ENCODE results near the gene ARFGAP1.
"Not testable (repeated sequence)": the region's sequence is repeated elsewhere in the genome, so short reads cannot be mapped to it uniquely, and the experiment has no call there.

ARFGAP1 gene

DNA sequence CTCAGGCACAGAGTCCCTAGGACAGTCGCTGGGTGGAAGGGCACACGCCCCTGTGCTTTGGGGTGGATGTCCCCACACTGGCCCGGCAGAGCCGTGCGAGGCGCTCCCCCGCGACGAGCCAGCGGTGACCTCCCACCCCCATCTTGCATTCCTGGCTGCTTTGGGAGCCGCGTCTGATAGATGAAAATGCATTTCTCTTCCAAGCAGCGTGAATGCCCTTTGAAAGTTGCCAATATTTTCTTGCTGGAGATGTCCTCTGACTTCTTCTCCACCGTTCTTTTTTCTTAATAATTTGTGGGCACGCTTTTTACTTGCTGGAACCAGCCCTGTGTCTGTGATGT, 50.3 kb downstream of the ARFGAP1 start:
- no peak for DNase-seq

DNA sequence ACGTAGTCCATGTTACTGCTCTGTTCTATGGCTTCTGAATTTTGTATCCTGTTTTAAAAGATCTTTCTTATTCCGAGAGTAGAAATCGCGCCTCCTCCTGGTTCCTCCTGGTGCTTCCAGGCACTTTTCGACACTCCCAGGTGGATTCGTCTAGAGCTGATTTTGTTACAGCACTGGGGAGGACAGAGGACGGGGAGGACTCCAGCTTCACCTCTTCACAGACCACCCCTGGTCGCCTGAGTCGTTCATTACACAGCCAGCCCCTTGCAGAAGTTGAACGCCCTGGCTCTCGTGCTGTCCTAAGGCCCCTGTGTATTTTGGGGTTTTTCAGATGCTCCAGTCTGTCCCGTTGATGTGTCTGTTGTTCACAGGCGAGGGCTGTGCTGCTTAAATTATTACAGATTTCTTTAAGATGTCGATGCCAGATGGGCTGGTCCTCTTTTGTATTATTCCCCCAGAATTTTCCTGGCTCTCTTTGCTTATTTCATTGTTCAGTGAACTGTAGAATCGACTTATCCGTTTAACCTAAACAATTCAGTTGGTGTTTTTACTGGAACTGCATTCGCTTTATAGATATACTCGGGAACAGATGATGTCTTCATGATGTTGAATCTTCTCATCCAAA, 50.9 kb downstream of the ARFGAP1 start:
- DNase-seq = no peak

DNA sequence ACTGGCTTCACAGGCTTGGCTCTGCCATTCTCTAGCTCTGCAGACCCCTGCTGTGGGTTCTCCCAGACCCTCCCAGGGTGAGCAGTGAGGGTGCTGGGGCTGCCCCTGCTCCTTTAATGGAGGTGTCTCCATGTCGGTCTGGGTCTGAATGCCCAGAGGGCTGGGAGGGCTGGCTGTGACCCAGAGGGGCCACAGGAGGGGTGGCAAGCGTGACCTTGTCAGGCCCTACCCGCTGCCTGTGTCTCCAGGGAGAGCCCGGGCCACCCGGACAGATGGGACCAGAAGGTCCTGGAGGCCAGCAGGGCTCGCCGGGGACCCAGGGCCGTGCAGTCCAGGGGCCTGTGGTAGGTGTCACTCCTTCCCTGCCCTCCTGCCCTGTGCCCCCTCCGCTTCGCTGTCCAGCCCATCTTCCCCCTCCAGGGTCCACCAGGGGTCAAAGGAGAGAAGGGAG, 52.4 kb downstream of the ARFGAP1 start:
- no peak for DNase-seq

DNA sequence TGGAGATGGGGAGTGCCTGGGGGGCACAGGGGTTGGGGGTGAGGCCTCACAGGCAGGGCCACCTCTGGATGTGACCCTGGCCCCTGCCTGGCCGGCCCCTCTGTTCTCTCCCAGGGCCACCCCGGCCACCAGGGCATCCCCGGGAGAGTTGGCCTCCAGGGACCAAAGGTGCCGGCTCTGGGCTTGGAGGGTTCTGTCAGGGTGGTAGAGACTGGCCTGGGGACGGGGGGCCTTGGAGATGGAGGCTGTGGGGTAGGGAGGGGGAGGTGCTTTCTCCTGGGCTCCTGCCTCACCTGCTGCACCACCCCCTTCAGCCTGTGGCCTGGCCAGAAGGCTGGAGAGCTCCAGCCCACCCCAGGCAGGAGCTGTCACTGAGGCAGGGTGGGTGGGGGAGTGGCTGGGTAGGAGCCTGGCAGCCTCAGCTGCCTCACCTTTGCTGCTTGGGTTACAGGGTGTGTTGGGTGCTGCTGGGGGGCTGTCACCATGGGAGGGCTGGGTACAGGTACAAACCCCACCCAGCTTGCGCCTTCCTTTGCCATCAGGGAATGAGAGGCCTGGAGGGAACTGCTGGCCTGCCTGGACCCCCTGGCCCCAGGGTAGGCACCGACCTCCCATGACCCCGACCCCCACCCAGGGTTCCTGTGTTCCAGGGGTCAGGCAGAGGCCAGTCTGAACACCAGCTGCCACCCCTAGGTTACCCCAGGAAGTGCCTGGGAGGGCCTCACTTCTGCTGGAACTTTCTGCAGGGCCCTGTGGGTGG, 53.1 kb downstream of the ARFGAP1 start:
- DNase-seq = no peak

DNA sequence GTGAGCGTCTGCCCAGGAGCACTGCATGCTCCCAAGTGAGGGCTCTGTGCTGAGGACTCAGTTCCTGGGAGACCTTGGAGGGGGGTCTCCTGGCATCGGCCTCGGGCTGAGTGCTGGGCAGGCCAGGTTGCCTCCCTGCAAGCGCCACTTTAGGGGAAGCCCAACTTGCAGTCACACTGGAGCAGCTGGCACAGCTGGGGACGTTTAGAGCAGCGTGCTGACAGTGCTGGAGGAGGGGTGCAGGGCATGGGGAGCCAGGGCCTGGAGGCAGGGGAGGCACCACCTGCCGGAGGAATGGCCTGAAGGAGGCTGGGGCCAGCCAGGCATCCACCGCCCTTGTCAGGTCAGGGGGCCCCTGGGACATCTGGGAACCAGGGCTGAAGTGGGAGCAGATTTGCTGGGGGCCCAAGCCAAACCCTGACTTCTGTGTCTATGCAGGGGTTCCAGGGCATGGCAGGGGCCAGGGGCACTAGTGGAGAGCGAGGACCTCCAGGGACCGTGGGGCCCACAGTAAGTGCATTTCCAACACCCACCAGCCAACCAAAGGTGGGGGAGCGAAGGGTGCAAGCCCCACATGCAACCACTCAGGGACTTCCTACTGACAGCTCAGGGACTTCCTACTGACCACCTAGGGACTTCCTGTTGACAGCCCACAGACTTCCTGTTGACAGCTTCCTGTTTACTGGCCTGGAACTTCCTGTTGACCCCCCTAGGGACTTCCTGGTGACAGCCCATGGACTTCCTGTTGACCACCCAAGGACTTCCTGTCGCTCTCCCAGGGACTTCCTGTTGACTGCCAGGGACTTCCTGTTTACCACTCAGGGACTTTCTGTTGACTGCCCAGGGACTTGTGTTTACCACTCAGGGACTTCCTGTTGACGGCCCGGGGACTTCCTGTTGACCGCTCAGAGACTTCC, 54.0 kb downstream of the ARFGAP1 start:
- DNase-seq = no peak

DNA sequence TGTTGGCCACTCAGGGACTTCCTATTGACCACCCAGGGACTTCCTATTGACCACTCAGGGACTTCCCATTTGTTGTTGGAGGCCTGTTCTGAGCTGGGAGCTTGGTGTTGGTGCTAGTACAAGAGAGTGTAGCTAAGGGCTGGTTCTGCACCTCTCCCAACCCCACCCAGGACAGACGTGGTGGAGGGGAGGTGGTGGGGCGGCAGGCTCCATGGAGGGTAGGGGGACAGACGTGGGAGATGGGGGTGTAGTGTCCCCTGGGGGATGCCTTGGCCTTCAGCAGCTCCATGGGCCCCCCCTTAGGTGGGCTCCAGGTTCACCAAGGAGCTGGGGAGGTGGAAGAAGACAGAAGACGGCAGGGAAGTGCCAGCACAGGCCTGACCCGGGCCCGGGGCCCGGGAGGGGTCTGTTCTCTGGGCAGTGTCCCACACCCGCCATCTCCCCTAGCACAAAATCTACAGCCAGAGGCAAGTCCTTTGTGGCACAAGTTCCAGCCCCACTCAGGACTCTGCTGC, 54.7 kb downstream of the ARFGAP1 start:
- no peak for DNase-seq

DNA sequence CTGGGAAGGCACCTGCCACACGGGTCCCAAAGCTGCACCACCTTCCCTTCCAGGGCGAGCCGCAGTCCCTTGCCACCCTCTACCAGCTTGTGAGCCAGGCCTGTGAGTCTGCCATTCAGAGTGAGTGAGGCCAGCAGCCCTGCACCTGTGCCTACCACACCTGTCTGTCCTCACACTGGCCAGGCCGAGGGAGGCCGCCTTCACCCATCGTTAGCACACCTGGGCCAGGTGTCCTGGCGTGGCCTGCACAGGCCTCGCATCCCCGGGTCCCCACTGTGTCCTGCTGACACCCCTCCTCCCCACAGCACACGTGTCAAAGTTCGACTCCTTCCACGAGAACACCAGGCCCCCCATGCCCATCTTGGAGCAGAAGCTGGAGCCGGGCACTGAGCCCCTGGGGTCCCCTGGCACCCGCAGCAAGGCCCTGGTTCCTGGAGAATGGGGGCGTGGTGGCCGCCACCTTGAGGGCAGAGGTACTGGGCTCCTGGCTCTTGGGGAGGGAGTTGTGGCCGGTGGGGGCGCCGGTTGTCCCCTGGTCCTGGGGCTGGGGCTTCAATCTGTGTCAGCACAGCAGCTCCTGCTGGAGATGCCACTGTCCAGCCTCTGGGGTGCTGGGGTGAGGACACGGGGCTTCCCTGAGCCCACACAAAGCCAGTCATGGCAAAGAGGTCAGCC, 55.5 kb downstream of the ARFGAP1 start:
- DNase-seq = no peak

DNA sequence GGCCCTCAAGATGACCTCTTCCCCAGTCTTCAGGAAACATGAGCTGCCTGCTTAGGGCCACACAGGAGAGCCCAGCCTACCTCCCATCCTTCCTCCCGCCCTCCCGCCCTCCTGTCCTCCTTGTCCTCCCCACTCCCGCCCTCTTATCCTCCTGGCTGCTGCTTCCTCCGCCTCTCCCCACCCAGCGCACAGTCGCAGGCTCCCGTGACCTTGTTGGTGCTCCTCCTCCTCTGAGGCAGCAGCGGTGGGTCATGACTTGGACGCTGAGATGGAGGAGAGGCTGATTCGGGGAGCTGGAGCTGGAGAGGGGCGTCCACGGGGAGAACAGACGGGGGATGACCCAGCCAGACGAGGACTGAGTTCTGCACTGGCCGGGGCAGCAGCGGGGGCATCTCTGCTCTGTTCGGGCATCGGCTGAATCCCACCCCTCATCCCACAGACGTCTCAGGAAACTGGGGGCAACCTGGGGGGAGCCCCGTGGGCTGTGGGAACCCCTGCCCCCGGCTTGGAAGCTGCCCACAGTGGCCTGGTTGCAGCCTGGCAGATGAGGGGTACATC, 56.2 kb downstream of the ARFGAP1 start:
- DNase-seq = no peak

DNA sequence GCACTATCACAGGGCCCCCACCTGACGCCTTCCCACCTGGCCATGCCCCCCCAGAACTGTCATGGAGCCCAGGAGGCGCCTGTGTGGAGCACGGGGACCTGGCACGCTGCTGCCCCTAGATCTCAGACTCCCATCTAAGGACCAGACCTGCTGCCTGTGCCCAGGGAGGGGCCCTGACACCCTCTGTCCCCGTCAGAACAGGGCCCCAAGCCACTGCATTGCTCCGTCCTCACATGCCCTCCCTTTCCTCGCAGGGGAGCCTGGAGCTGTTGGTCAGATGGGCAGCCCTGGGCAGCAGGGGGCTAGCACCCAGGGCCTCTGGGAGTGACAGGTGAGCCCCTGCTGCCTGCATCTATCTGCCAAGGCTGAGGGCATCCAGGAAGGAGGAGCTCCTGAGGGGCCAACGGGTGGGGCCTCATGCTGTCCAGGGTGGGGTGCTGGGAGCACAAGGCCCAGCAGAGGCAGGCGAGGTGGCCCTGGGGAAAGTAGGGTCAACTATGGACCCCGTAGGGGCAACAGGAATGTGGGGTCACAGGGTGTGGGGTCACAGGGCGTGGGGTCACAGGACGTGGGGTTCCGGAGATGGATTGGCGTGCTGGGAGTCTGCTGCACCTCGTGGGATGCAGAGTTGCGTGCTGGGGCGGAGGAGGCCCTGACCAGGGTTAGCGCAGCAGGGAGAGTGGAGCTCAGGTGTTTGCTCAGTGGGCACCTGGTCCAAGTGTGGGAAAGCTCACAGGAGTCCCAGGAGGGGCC, 56.9 kb downstream of the ARFGAP1 start:
- no peak for DNase-seq

DNA sequence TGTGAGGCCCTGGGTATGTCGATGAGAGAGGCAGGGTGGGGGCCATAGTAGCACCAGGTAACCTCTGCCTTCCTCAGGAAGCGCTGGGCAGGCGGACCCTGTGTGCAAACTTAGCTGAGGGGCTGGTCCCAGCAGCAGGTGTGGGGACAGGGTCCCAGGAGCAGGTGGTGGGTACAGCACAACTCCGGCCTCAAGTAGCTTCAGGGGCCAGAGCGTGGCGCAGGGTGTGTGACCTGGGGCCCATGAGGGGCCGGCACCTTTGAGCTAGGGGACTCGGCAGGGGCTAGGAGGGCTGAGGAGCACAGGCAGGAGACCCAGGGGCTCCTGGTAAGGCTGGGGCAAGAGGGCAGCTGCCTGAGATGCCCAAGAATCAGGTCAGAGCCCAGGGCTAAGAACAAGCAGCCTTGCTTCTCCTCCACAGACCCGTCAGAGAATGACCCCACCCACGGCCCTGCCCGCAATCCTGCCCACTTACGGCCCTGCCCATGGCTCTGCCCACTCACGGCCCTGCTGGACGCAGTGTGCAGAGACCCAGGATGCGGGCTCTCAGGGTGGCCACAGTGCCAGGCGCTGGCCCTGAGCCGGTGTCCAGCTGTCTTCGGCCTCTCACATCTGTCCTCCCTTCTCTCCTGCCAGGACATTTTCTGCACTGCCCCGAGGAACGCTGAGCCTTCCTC, 57.6 kb downstream of the ARFGAP1 start:
- DNase-seq = no peak

DNA sequence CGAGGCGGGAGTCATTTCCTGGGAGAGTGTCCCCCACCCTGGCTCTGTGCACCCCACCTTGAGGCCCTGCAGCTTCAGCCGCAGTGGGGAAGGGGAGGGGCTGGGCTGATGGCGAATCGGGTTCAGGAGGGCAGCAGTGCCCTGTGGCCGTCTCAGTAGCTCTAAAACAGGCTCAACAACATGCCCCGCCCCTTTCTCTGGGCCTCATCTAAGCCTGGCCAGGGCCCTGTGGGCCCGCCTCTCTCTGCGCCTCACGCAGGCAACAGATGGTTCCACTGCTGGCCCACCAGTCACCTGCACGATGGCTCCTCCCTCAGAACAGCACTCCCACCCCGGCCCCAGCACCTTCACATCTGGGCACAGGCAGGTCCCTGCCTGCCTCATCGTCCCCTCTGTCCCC, 58.3 kb downstream of the ARFGAP1 start:
- DNase-seq = no peak

DNA sequence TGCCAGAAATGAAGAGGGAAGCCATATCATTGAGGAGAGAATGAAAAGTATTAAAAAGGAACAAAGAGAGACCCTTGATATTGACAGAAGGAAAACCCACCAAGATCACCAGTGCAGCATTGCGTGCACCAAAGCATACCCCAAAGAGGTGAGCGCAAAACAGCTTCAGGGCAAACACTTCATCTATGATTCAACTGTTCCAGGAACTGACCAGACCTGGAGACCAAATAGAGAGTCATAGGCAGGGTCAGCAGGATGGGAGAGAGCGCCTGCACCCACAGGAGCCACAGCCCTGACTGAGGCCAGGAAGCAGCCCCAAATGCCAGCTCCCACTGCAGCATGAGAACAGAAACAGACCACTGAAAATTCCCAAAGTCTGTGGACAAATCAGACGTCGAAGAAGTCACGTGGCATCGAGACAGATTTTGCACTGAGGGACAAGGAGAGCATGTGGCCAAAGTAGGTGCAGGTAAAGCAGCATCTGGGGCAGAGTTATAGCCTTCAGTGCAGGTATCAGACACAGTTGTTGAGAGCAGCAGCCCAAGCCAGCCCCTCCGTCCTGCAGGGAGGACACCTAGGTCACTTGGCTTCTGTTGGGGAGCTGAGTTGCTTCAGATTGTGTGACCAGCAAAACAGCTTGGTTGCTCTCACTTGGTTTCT, 59.3 kb downstream of the ARFGAP1 start:
- no peak for DNase-seq

DNA sequence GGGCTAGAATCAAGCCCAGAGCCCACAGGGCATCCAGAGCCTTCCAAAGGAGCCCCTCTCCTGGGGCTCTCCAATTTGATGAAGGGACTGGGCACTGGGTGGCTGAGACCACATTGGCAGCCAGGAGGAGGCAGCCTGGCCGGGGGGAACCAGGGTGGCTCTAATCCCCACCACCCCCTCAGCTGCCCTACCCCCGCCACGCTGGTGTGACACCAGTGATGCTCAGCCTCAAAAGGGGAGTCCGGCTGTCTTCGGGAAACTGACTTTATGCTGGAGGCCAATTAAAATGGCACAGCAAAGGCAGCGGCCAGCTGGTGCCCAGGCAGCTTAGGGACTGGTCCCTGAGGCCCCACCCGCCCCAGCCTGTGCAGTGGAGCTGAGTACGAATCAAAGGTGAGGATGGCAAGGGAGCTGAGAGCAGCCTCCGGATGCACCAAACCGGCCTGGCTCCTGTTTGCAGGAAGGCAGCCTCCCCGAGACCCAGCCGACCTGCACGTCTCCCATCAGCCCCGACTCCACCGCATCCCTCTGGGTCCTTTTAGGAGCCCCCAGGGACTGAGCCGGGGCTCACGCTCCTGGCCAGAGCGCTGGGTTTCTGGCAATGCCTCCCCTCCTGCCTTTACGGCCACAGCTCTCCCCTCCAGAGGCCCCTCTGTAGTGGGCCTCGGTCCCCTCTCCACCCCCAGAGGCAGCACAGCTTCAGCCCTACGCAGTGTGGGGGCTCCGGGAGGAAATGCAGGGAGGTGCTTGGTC, 60.1 kb downstream of the ARFGAP1 start:
- DNase-seq = no peak

DNA sequence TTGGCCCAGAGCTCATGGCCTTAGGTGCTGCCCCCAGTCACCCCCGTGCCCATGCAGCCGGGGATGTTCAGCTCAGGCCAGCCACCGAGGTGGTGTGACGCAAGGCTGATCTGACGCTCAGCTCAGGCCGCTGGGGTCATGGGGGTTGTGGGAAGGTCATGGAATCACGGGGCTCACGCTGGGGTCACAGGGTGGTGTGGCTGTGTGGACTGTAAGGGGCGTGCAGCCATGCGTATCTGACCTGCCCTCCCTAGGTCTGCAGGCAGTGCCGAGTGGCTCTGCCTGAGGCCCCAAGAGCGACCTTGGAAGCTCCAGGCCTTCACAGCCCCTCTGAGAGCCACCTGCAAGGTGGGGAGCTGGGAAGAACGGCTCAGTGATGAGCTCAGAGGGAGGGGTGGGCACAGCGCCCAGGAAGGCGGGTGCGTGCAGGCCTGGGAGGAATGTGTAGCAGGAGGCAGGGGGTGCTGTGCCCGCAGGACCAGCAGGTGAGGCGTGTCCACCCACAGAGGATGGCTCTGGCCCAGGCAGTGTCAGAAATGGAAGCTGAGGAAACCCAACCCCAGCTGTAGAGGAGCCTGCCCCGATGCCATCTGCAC, 60.7 kb downstream of the ARFGAP1 start:
- no peak for DNase-seq

DNA sequence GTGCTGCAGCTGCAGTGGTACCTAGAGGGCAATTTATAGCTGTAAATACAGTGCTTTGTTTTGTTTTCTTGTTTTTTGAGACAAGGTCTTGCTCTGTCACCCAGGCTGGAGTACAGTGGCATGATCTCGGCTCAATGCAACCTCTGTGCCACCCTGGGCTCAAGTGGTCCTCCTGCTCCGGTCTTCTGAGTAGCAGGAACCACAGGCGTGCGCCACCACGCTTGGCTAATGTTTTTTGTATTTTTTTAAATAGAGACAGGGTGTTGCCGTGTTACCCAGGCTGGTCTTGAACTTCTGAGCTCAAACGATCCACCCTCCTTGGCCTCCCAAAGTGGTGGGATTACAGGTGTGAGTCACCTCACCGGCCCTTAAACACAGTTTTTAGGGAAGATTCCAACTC, 61.7 kb downstream of the ARFGAP1 start:
- DNase-seq = no peak

DNA sequence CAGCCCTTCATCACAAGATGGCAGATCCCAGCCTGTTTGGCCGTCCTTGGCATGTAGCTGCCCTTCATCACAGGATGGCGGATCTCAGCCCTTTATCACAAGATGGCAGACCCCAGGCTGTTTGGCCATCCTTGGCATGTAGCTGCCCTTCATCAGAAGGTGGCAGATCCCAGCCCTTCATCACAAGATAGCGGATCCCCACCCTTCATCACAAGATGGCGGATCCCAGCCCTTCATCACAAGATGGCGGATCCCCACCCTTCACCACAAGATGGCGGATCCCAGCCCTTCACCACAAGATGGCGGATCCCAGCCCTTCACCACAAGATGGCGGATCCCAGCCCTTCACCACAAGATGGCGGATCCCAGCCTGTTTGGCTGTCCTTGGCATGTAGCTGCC, 62.4 kb downstream of the ARFGAP1 start:
- not testable (repeated sequence) for DNase-seq

DNA sequence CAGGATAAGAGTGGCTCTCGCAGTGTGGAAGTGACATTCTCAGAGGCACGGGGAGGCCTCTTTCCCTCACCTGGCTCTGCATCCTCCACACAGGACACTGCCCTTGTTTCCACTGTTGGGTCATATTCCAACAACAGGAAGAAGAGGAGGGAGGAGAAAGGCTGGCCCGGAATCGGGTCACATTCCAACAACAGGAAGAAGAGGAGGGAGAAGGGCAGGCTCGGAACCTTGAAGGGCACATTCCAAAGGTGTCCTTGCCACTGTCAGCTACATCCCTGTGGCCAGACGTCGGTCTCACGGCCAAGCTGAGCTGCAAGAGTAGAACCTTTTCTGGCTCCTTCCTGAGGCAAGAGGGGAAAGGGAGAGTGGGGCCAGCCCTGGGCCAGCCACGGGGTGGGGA, 63.1 kb downstream of the ARFGAP1 start:
- no peak for DNase-seq

DNA sequence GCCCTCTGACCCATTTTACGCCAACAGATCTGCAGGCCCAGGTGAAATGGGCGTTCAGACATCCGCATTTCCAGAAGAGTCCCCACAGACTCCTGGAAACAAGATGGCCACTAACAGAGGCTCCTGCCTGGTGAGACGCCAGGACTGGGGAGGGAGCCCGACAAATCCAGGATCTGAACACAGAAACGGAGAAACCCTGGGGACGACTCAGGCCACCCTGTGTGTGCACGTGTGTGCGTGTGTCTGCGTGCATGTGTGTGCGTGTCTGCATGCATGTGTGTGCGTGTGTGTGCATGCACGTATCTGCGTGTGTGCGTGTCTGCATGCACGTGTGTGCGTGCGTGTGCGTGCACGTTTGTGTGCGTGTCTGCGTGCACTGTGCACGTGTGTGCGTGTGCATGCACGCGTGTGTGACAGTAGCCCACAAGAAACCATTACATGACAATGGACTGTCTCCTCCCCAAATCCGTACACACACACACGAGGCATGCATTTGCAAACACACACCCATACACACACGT, 63.7 kb downstream of the ARFGAP1 start:
- DNase-seq = no peak

DNA sequence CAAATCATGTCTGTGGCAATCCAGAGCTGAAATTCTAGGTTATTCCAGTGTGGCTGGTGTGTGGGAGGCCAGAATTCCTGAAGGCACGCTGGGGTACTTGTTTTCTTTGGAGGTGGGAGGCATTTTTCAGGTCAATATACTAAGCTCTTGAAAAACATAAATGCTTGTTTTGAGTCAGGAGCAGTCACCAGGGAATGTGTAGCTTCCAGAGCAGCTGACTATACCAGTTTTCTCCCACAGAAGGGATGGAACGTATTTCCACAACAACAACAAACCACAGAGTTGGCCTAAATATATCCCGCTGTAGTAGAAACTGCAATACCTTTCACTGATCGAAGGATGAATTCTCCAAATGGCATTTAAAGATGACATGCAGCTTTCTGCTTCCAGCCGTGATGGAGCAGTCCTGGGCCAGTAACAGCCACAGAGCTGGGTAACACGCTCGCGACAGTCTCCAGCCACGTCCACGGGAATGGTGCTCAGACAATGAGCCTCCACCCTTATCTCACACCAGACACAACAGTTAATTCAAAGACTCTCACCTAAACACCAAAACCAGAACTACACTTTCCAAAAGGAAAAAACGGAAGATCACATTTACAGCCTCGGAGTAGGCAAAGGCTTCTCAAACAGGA, 65.3 kb downstream of the ARFGAP1 start:
- DNase-seq = no peak
